ENCODE measurements around the gene CYBC1. TPM values are rescaled to one million over a fixed set of nuclear protein-coding genes. Genes with fewer than 3 reads are reported as not detected.

The CYBC1 gene
- total and polyA plus RNA-seq, 9 of the 15 experiments (the other 6 are each of a cell fraction or from before 2014, with no cell fraction given) = 1.3 to 71.8 (median 49.9) TPM

DNA sequence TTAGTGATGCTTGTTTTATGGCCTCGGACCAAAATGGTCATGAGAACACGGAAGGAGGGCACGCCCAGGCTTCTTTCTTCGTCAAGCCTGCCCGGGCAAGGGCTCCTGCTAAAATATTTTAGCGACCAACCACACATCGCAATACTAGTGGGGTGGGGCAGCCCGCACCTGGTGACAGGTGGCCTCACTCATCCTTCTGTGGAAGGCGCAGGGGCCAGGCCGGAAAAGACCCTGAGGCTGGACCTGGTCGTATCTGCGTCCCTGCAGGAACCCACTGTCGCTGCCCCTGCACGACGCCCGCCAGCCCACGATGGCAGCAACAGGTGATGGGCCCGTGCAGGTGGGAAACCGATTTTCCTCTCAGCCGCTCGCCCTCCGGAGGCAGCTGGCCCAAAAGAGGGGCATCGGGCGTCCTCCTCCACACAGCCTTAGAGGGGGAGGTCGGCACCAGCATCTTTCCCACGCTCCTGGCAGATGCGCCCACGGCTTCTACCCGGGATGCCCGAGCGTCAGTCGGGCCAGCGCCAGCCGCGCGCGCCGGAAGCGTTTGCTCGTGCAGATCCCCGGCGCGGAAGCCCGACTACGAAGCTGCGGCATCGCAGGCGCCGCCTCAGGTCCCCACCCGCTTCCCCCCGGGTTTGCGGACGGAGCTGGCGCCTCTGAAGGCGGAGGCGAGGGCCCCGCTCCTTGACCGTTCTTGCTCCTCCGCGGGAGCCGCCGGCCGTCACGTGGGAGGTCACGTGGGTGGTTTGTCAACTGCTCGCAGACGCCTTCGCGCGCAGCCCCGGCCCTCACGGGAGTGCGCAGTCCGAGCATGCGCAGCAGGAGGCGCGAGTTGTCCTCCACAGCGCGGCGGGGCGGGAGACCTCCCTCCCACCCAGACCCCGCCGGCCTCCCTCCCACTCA, 46.2 kb upstream of the CYBC1 start (continued):
- TF ChIP-seq SRF (CRISPR knock-in tag; IDR thresholded peaks at IDR 0.05) (0 out of 4 replicates have a peak, but pooled peaks of 1 of the 2 experiments have one; percentile 5), ZNF584 (CRISPR knock-in tag; IDR thresholded peaks at IDR 0.05; ENCODE audit: low read depth) (no peak), ZNF436 (CRISPR knock-in tag; IDR thresholded peaks at IDR 0.05) (no peak), GABPA (tag; conservative IDR thresholded peaks at IDR 0.05; ENCODE audit: low read depth) (peak; percentile 50; the same call in 1 of the 2 replicates), SIN3B (IDR thresholded peaks at IDR 0.05; ENCODE audit: low read depth) (peak; percentile 73; the same call in 1 of the 2 replicates), THRAP3 (IDR thresholded peaks at IDR 0.05; ENCODE audit: borderline replicate concordance) (no peak), CHD4 (IDR thresholded peaks at IDR 0.05; ENCODE audit: insufficient read depth, insufficient replicate concordance, low read depth, low read length, poor library complexity, severe bottlenecking) (no peak), CBX2 (IDR thresholded peaks at IDR 0.05; ENCODE audit: insufficient read depth, low read length, poor library complexity, severe bottlenecking) (no peak), ZNF121 (CRISPR knock-in tag; conservative IDR thresholded peaks at IDR 0.05) (no peak; the same call in 1 of the 2 replicates), CCNT2 (IDR thresholded peaks at IDR 0.05; ENCODE audit: borderline replicate concordance, extremely low read depth, insufficient read length, low read depth, low read length) (peak; percentile 72), MTF1 (CRISPR knock-in tag; IDR thresholded peaks at IDR 0.05; ENCODE audit: borderline replicate concordance) (no peak)
- TF ChIP-seq, protein P1, sequence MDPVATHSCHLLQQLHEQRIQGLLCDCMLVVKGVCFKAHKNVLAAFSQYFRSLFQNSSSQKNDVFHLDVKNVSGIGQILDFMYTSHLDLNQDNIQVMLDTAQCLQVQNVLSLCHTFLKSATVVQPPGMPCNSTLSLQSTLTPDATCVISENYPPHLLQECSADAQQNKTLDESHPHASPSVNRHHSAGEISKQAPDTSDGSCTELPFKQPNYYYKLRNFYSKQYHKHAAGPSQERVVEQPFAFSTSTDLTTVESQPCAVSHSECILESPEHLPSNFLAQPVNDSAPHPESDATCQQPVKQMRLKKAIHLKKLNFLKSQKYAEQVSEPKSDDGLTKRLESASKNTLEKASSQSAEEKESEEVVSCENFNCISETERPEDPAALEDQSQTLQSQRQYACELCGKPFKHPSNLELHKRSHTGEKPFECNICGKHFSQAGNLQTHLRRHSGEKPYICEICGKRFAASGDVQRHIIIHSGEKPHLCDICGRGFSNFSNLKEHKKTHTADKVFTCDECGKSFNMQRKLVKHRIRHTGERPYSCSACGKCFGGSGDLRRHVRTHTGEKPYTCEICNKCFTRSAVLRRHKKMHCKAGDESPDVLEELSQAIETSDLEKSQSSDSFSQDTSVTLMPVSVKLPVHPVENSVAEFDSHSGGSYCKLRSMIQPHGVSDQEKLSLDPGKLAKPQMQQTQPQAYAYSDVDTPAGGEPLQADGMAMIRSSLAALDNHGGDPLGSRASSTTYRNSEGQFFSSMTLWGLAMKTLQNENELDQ (CRISPR knock-in tag; IDR thresholded peaks at IDR 0.05; ENCODE audit: borderline replicate concordance) = 0 out of 2 replicates have a peak, but pooled peaks have one; percentile 40
- TF ChIP-seq, protein P2, sequence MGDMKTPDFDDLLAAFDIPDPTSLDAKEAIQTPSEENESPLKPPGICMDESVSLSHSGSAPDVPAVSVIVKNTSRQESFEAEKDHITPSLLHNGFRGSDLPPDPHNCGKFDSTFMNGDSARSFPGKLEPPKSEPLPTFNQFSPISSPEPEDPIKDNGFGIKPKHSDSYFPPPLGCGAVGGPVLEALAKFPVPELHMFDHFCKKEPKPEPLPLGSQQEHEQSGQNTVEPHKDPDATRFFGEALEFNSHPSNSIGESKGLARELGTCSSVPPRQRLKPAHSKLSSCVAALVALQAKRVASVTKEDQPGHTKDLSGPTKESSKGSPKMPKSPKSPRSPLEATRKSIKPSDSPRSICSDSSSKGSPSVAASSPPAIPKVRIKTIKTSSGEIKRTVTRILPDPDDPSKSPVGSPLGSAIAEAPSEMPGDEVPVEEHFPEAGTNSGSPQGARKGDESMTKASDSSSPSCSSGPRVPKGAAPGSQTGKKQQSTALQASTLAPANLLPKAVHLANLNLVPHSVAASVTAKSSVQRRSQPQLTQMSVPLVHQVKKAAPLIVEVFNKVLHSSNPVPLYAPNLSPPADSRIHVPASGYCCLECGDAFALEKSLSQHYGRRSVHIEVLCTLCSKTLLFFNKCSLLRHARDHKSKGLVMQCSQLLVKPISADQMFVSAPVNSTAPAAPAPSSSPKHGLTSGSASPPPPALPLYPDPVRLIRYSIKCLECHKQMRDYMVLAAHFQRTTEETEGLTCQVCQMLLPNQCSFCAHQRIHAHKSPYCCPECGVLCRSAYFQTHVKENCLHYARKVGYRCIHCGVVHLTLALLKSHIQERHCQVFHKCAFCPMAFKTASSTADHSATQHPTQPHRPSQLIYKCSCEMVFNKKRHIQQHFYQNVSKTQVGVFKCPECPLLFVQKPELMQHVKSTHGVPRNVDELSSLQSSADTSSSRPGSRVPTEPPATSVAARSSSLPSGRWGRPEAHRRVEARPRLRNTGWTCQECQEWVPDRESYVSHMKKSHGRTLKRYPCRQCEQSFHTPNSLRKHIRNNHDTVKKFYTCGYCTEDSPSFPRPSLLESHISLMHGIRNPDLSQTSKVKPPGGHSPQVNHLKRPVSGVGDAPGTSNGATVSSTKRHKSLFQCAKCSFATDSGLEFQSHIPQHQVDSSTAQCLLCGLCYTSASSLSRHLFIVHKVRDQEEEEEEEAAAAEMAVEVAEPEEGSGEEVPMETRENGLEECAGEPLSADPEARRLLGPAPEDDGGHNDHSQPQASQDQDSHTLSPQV (IDR thresholded peaks at IDR 0.05) = peak; percentile 94
- TF ChIP-seq, protein P3, sequence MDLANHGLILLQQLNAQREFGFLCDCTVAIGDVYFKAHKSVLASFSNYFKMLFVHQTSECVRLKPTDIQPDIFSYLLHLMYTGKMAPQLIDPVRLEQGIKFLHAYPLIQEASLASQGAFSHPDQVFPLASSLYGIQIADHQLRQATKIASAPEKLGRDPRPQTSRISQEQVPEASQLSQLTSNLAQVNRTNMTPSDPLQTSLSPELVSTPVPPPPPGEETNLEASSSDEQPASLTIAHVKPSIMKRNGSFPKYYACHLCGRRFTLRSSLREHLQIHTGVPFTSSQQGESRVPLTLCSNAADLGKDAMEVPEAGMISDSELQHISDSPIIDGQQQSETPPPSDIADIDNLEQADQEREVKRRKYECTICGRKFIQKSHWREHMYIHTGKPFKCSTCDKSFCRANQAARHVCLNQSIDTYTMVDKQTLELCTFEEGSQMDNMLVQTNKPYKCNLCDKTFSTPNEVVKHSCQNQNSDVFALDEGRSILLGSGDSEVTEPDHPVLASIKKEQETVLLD (IDR thresholded peaks at IDR 0.05) = peak; percentile 40; the same call in 1 of the 2 replicates
- TF ChIP-seq, protein P4, sequence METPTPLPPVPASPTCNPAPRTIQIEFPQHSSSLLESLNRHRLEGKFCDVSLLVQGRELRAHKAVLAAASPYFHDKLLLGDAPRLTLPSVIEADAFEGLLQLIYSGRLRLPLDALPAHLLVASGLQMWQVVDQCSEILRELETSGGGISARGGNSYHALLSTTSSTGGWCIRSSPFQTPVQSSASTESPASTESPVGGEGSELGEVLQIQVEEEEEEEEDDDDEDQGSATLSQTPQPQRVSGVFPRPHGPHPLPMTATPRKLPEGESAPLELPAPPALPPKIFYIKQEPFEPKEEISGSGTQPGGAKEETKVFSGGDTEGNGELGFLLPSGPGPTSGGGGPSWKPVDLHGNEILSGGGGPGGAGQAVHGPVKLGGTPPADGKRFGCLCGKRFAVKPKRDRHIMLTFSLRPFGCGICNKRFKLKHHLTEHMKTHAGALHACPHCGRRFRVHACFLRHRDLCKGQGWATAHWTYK (CRISPR knock-in tag; IDR thresholded peaks at IDR 0.05) = peak; percentile 57; the same call in 1 of the 2 replicates

Measured in K562 (cell line).